Measurements from ENCODE around the gene COL1A1. TPM values are rescaled to one million over a fixed set of nuclear protein-coding genes. Genes with fewer than 3 reads are reported as not detected.

The COL1A1 gene
- total RNA-seq, 1 donor from 2014 or later: 14.8 TPM

DNA sequence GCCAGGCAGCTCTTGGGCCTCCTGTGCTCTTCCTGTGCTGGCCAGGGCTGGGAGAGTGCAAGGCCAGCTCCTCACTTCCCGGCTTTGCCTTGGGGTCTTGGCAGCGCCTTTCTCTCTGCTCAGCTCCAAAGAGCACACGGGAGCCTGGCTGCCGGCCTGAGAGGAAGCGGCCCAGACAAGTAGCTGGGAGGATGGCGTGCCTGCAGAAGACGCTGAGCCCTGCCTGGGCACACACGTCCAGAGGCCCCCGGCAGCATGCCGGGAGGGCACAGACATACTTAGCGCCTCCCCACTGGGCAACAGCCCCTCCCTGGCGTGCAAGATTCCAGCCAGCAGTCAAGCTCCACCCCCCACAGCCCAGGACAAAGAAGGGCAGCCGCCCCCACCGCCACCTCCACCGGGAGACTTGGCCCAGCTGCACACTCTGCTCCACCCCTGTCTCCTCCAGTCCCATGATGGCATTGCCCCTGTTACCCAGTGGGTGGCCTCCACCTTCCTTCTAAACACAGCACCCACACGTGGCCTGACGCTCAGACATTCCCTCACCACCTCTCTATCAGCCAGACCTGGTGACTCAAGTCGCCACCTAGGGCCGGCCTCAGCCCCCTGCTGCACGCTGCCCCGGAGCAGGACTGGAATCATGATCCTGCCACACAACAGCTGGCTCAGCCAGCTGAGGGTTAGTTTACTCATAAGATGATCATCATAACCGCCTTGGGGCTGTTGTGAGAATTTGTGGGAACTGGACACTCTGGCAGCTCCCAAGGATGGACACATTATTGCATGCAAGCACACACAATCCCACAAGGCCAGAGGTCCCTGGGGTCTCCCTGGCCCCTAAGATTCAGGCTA, 23.2 kb downstream of the COL1A1 start:
- peak; percentile 52 for DNase-seq (ENCODE audit: low read depth, low spot score)
- Mint-ChIP-seq H3K27ac (ENCODE audit: unreplicated experiment) (peak overlapping the region; percentile 96), H3K27me3 (ENCODE audit: low read depth) (no peaks in the 10 kb centered on the region), H3K36me3 (ENCODE audit: low read depth) (no peaks in the 10 kb centered on the region), H3K9me3 (no peaks in the 10 kb centered on the region), H3K4me3 (peak overlapping the region; percentile 64), H3K4me1 (peaks cover 52% of the 10 kb centered on the region)
- TF ChIP-seq, protein P1, sequence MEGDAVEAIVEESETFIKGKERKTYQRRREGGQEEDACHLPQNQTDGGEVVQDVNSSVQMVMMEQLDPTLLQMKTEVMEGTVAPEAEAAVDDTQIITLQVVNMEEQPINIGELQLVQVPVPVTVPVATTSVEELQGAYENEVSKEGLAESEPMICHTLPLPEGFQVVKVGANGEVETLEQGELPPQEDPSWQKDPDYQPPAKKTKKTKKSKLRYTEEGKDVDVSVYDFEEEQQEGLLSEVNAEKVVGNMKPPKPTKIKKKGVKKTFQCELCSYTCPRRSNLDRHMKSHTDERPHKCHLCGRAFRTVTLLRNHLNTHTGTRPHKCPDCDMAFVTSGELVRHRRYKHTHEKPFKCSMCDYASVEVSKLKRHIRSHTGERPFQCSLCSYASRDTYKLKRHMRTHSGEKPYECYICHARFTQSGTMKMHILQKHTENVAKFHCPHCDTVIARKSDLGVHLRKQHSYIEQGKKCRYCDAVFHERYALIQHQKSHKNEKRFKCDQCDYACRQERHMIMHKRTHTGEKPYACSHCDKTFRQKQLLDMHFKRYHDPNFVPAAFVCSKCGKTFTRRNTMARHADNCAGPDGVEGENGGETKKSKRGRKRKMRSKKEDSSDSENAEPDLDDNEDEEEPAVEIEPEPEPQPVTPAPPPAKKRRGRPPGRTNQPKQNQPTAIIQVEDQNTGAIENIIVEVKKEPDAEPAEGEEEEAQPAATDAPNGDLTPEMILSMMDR (conservative IDR thresholded peaks at IDR 0.05): peak; percentile 58

DNA sequence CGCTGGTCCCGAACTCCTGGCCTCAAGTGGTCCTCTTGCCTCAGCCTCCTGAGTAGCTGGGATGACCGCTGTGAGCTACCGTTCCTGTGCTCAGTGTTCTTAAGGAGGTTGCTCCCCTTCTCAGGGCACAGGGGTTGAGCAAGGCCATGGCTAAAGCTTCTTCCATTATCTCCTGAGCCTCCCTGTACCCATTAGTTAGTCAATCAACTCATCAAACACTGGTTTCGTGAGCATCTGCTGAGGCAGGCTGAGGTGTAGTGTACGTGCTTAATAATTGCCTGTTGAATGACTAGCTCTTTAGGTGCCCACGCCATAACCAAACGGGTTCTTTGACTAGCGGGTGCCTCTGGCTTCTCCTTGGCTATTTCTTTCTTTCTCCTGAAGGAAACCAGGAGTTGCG, 24.0 kb downstream of the COL1A1 start:
- TF ChIP-seq, protein P1 (conservative IDR thresholded peaks at IDR 0.05): no peak
- Mint-ChIP-seq H3K9me3 (no peaks in the 10 kb centered on the region), H3K27me3 (ENCODE audit: low read depth) (no peaks in the 10 kb centered on the region), H3K4me1 (peaks cover 55% of the 10 kb centered on the region), H3K4me3 (no peak overlapping the region), H3K27ac (ENCODE audit: unreplicated experiment) (no peak overlapping the region), H3K36me3 (ENCODE audit: low read depth) (no peaks in the 10 kb centered on the region)
- no peak for DNase-seq (ENCODE audit: low read depth, low spot score)

DNA sequence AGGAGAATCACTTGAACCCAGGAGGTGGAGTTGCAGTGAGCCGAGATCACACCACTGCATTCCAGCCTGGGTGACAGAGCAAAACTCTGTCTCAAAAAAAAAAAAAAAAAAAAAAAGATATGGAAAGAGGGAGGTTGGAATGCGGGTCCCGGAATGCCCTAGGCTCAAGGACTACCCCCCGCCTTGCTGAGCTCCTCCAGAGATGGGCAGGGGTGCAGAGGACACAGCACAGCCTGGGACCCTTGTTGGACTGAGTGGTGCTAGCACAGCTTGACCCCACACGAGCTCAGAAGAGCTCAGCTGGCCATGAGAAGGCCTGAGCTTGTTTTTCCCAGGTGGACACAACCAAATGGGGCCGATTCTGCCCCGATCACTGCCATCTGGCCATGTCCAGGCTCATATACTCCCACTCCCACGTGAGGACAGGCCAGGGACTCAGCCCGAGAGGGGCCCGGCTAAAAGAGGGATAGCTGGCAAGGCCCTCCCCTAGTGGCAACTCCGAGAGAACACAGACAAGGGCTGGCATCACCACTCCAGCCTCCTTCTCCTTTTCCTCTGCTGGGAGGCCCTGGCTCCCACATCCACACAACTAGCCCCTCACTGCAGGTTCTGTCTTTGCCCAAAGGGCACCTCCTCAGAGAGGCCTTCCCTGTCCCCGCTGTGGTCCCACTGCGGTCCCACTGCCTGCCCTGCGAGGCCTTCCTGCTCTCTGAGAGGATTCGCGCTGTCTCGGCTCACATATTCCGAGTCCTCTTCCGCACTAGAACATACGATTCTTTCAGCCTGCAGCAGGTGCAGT, 24.7 kb downstream of the COL1A1 start:
- Mint-ChIP-seq H3K27ac (ENCODE audit: unreplicated experiment) (no peak overlapping the region), H3K36me3 (ENCODE audit: low read depth) (no peaks in the 10 kb centered on the region), H3K4me3 (no peak overlapping the region), H3K9me3 (no peaks in the 10 kb centered on the region), H3K4me1 (peaks cover 51% of the 10 kb centered on the region), H3K27me3 (ENCODE audit: low read depth) (no peaks in the 10 kb centered on the region)
- TF ChIP-seq, protein P1 (conservative IDR thresholded peaks at IDR 0.05): no peak
- DNase-seq (ENCODE audit: low read depth, low spot score): no peak

DNA sequence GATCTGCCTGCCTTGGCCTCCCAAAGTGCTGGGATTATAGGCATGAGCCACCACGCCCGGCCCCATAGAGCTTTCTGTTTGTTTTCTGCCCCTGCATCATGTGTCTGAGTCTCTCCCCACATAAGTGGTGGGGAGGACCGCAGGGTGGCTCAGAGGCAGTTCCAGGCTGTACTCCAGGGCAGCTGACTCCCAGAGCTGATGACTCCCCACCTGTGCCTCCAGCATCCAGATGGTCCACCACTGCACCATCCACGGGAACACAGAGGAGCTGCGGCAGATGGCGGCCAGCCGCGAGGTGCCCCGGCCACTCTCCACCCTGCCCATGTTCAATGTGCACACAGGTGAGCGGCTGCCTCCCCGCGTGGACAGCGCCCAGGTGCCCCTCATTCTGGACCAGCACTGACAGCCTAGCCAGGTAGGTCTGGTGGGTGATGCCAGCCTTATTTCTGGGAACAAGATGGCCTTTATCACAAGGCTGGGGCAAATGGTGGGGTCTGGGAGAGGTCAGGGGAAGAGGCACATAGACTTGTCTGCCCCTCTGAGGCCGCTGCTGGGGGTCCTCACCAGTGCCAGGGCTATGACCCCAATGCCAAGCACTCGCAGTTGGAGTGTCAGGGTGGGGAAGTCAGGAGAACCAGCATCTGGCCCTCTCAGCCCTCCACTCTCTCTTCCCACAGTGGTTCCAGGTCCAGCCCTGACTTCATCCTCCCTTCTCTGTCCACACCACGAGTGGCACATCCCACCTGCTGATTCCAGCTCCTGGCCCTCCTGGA, 26.2 kb downstream of the COL1A1 start:
- Mint-ChIP-seq H3K4me3 (no peak overlapping the region), H3K36me3 (ENCODE audit: low read depth) (no peaks in the 10 kb centered on the region), H3K4me1 (peaks cover 35% of the 10 kb centered on the region), H3K9me3 (no peaks in the 10 kb centered on the region), H3K27ac (ENCODE audit: unreplicated experiment) (no peak overlapping the region), H3K27me3 (ENCODE audit: low read depth) (no peaks in the 10 kb centered on the region)
- no peak for DNase-seq (ENCODE audit: low read depth, low spot score)
- TF ChIP-seq, protein P1 (conservative IDR thresholded peaks at IDR 0.05): no peak

DNA sequence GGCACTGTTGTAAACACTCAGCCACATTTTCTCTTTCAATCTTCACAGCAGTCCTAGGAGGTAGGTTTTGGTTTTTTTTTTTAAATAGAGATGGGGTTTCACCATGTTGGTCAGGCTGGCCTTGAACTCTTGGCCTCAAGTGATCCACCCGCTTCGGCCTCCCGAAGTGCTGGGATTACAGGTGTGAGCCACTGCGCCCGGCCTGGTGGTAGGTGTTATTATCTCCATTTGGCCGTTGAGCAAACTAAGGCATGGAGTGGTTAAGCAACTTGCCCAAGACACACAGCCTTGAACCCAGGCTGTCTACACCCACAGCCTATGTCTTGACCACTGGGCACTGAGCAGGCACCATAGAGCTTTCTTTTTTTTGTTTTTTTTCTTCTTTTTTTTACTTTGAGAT, 27.0 kb downstream of the COL1A1 start:
- Mint-ChIP-seq H3K9me3 (no peaks in the 10 kb centered on the region), H3K4me3 (no peak overlapping the region), H3K36me3 (ENCODE audit: low read depth) (no peaks in the 10 kb centered on the region)

More for the DNA sequence above, 27.0 kb downstream of the COL1A1 start:
- H3K27ac Mint-ChIP-seq (ENCODE audit: unreplicated experiment): no peak overlapping the region
- TF ChIP-seq, protein P1 (conservative IDR thresholded peaks at IDR 0.05): no peak
- no peaks in the 10 kb centered on the region for H3K27me3 Mint-ChIP-seq (ENCODE audit: low read depth)
- no peak for DNase-seq (ENCODE audit: low read depth, low spot score)
- H3K4me1 Mint-ChIP-seq: peaks cover 29% of the 10 kb centered on the region
